ENCODE data around the gene RFC3.

- TF ChIP-seq ATF3 (IDR thresholded peaks at IDR 0.05): no peak
- TF ChIP-seq ATF3 (CRISPR knock-in tag; conservative IDR thresholded peaks at IDR 0.05): no peak
- TF ChIP-seq CTCF (IDR thresholded peaks at IDR 0.05 in 2 of 3, conservative IDR thresholded peaks at IDR 0.05 in 1 of 3; ENCODE audit: insufficient read depth in 2 of 3, low read depth in 1 of 3, low read length in 3 of 3): no peak
- no peak for TF ChIP-seq ZBTB43 (CRISPR knock-in tag; IDR thresholded peaks at IDR 0.05)
- TF ChIP-seq HNRNPLL (IDR thresholded peaks at IDR 0.05; ENCODE audit: low read depth, low read length, poor library complexity, severe bottlenecking): no peak
- TF ChIP-seq MXI1 (IDR thresholded peaks at IDR 0.05; ENCODE audit: low read depth, low read length): no peak
- no peak for TF ChIP-seq TARDBP (IDR thresholded peaks at IDR 0.05)
- no peak for TF ChIP-seq XRCC3 (IDR thresholded peaks at IDR 0.05)
- no peak for TF ChIP-seq RFX1 (IDR thresholded peaks at IDR 0.05)
- TF ChIP-seq NRF1 (conservative IDR thresholded peaks at IDR 0.05 in 1 of 2, IDR thresholded peaks at IDR 0.05 in 1 of 2): no peak
- no peak for TF ChIP-seq EZH2 (IDR thresholded peaks at IDR 0.05; ENCODE audit: borderline replicate concordance, low read depth, low read length)
- no peak for TF ChIP-seq HCFC1 (IDR thresholded peaks at IDR 0.05; ENCODE audit: low read depth, low read length)
- TF ChIP-seq ZNF121 (CRISPR knock-in tag; conservative IDR thresholded peaks at IDR 0.05): no peak
- TF ChIP-seq CREB3 (tag; conservative IDR thresholded peaks at IDR 0.05; ENCODE audit: low read depth): no peak
- no peak for TF ChIP-seq POLR2A (conservative IDR thresholded peaks at IDR 0.05)
Observed at GRCh38 chr13:33863188-33863789, 45.3 kb downstream of the RFC3 start.
